NCI-H2107 (cell line): ENCODE data around the gene CDH18.

Experiments used
- DNase-seq: peaks from one replicate; lab custom pipeline; 2025; lab: John Stamatoyannopoulos, UW

CDH18 gene

GRCh38 chr5:19584131-19584530 is 403.9 kb downstream of the CDH18 start:
- DNase-seq, result no peak

- DNase-seq, result no peak
Measured at GRCh38 chr5:19577882-19578281, 410.1 kb downstream of the CDH18 start.

GRCh38 chr5:19568004-19568403 is 420.0 kb downstream of the CDH18 start:
- no peak for DNase-seq

- DNase-seq, result no peak
Measured at GRCh38 chr5:19565466-19565865, 422.5 kb downstream of the CDH18 start.

- no peak for DNase-seq
Measured at GRCh38 chr5:19564036-19564435, 424.0 kb downstream of the CDH18 start.

- DNase-seq, result no peak
Measured at GRCh38 chr5:19555876-19556275, 432.1 kb downstream of the CDH18 start.

GRCh38 chr5:19555436-19555835 is 432.6 kb downstream of the CDH18 start:
- no peak for DNase-seq

GRCh38 chr5:19554524-19554923 is 433.5 kb downstream of the CDH18 start:
- DNase-seq, result no peak

- DNase-seq, result no peak
Measured at GRCh38 chr5:19547640-19548039, 440.4 kb downstream of the CDH18 start.

GRCh38 chr5:19546521-19546920 is 441.5 kb downstream of the CDH18 start:
- DNase-seq, result no peak

GRCh38 chr5:19538607-19539006 is 449.4 kb downstream of the CDH18 start:
- no peak for DNase-seq

- no peak for DNase-seq
Measured at GRCh38 chr5:19536387-19536786, 451.6 kb downstream of the CDH18 start.

GRCh38 chr5:19534751-19535150 is 453.2 kb downstream of the CDH18 start:
- DNase-seq, result no peak

- no peak for DNase-seq
Measured at GRCh38 chr5:19532936-19533335, 455.1 kb downstream of the CDH18 start.

- no peak for DNase-seq
Measured at GRCh38 chr5:19531374-19531952, 456.5 kb downstream of the CDH18 start.

- DNase-seq, result no peak
Measured at GRCh38 chr5:19519448-19519847, 468.6 kb downstream of the CDH18 start.

GRCh38 chr5:19498852-19499251 is 489.1 kb downstream of the CDH18 start:
- no peak for DNase-seq

GRCh38 chr5:19497229-19497815 is 490.7 kb downstream of the CDH18 start:
- DNase-seq, result no peak

GRCh38 chr5:19496056-19496455 is 491.9 kb downstream of the CDH18 start:
- no peak for DNase-seq

- no peak for DNase-seq
Measured at GRCh38 chr5:19492861-19493260, 495.1 kb downstream of the CDH18 start.

- no peak for DNase-seq
Measured at GRCh38 chr5:19488786-19489185, 499.2 kb downstream of the CDH18 start.

- DNase-seq, result no peak
Measured at GRCh38 chr5:19487480-19487879, 500.5 kb downstream of the CDH18 start.

- DNase-seq, result no peak
Measured at GRCh38 chr5:19479562-19479961, 508.4 kb downstream of the CDH18 start.

- no peak for DNase-seq
Measured at GRCh38 chr5:19462019-19462418, 526.0 kb downstream of the CDH18 start.
